ENCODE results near the gene KRTAP5-5. TPM values are rescaled to one million over a fixed set of nuclear protein-coding genes. Genes with fewer than 3 reads are reported as not detected.

Gene KRTAP5-5
- total and polyA plus RNA-seq, 2 donors (not counting 3 experiments of a cell fraction or from before 2014, with no cell fraction given) = not detected

DNA sequence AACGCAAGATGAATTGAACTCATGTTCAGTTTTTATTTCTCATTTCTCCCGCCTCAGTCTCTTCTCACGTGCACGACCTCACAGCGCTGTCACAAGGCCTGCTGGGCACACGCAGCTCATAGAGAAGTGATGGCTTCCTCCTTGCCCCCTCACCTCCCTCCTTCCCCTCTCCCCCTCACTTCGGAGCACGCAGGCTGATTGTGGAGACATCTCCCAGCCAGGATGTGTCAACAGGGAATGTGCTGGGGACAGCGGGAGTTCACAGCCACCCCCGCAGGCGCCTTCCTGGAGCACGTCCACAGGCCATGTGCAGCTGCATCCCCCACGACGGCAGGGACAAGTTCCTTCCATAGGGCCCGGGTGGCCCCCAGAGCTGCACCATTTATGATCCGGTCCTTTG, 38.3 kb downstream of the KRTAP5-5 start:
- no peak overlapping the region for H3K9ac ChIP-seq (replicated peaks; ENCODE audit: extremely low read depth, insufficient read depth, low read length)
- no peak overlapping the region for H3K4me3 ChIP-seq (replicated peaks in 1 of 3; ENCODE audit: insufficient read depth in 1 of 3, low read depth in 1 of 3, low read length in 3 of 3)
- no TSS peak for BruUV-seq (replicated peaks)
- FAIRE-seq = no peak
- dilution Hi-C loops (cut with MboI; ENCODE audit: extremely low pct_ligation_motif_present, low sequenced_read_pairs) (no loop called here), intact Hi-C loops (cut with micrococcal nuclease) (no loop called here)
- H3K4me1 ChIP-seq (ENCODE audit: control insufficient read depth, extremely low read depth, insufficient read depth, low read length) = no peaks in the 10 kb centered on the region
- peaks cover 0 to 3% of the 10 kb centered on the region in 2 experiments for H3K27me3 ChIP-seq (ENCODE audit: control insufficient read depth in 2 of 2, insufficient read depth in 2 of 2, low read length in 2 of 2)
- H4K20me1 ChIP-seq (replicated peaks; ENCODE audit: control insufficient read depth, extremely low read depth, insufficient read depth, low read length) = no peaks in the 10 kb centered on the region
- H3K79me2 ChIP-seq (ENCODE audit: control insufficient read depth, insufficient read depth, low read length) = no peaks in the 10 kb centered on the region
- H2AFZ ChIP-seq (ENCODE audit: low read depth, low read length) = no peak overlapping the region
- H3K36me3 ChIP-seq (ENCODE audit: control insufficient read depth in 2 of 2, extremely low read depth in 1 of 2, insufficient read depth in 2 of 2, low read length in 2 of 2) = no peaks in the 10 kb centered on the region
- H3K27ac ChIP-seq (ENCODE audit: insufficient read depth, low read depth, low read length) = no peak overlapping the region
- TF ChIP-seq, protein P1, sequence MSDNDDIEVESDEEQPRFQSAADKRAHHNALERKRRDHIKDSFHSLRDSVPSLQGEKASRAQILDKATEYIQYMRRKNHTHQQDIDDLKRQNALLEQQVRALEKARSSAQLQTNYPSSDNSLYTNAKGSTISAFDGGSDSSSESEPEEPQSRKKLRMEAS (IDR thresholded peaks at IDR 0.05; ENCODE audit: insufficient read depth, insufficient read length) = no peak
- TF ChIP-seq POLR2AphosphoS5 (IDR thresholded peaks at IDR 0.05; ENCODE audit: insufficient read depth, low read depth, low read length) (no peak), GATA2 (IDR thresholded peaks at IDR 0.05; ENCODE audit: insufficient read depth, insufficient read length, low read depth, low read length) (no peak), EZH2 (IDR thresholded peaks at IDR 0.05; ENCODE audit: borderline replicate concordance, low read depth, low read length, severe bottlenecking) (no peak), JUN (IDR thresholded peaks at IDR 0.05; ENCODE audit: borderline replicate concordance, insufficient read depth, insufficient read length, low read depth) (no peak), POLR2A (IDR thresholded peaks at IDR 0.05; ENCODE audit: low read depth, low read length) (no peak), FOS (IDR thresholded peaks at IDR 0.05; ENCODE audit: borderline replicate concordance, insufficient read depth, low read length) (no peak), MYC (IDR thresholded peaks at IDR 0.05; ENCODE audit: low read depth, low read length) (no peak)
- TF ChIP-seq, protein P2, sequence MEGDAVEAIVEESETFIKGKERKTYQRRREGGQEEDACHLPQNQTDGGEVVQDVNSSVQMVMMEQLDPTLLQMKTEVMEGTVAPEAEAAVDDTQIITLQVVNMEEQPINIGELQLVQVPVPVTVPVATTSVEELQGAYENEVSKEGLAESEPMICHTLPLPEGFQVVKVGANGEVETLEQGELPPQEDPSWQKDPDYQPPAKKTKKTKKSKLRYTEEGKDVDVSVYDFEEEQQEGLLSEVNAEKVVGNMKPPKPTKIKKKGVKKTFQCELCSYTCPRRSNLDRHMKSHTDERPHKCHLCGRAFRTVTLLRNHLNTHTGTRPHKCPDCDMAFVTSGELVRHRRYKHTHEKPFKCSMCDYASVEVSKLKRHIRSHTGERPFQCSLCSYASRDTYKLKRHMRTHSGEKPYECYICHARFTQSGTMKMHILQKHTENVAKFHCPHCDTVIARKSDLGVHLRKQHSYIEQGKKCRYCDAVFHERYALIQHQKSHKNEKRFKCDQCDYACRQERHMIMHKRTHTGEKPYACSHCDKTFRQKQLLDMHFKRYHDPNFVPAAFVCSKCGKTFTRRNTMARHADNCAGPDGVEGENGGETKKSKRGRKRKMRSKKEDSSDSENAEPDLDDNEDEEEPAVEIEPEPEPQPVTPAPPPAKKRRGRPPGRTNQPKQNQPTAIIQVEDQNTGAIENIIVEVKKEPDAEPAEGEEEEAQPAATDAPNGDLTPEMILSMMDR (IDR thresholded peaks at IDR 0.05; ENCODE audit: extremely low read depth in 1 of 2, insufficient read depth in 1 of 2, low read depth in 1 of 2, low read length in 2 of 2) = no peak
- H3K9me3 ChIP-seq (replicated peaks; ENCODE audit: control insufficient read depth, insufficient read depth, low read length) = no peaks in the 10 kb centered on the region
- CTCF ChIA-PET = interaction anchor here (1.5 kb wide), 1 partner anchor 15 kb away, joined by 7 read pairs; no protein-coding TSS in a partner anchor
- no peak overlapping the region for H3K4me2 ChIP-seq (ENCODE audit: insufficient read depth, low read length)
- no peaks in the 10 kb centered on the region for H3K9me1 ChIP-seq (replicated peaks; ENCODE audit: control insufficient read depth, extremely low read depth, insufficient read depth, low read length)
- no peak for DNase-seq (ENCODE audit: low read depth, low spot score)
- POLR2A ChIA-PET = no interaction called here
